ENCODE measurements around the gene BHLHE23. TPM values are rescaled to one million over a fixed set of nuclear protein-coding genes. Genes with fewer than 3 reads are reported as not detected.

Gene BHLHE23
- total and polyA plus RNA-seq, 4 donors = not detected

GRCh38 chr20:63049561-63050221, 42.9 kb upstream of the BHLHE23 start:
- no peaks in the 10 kb centered on the region for H3K36me3 ChIP-seq (ENCODE audit: control insufficient read depth in 4 of 4, insufficient read depth in 4 of 4, low read length in 4 of 4)
- H3K9ac ChIP-seq (ENCODE audit: insufficient read depth in 1 of 2, low read length in 2 of 2) = no peak overlapping the region
- 83 to 90% methylated on average over 19 of the region's 19 CpGs for WGBS, 2 donors
- no peaks in the 10 kb centered on the region for H3K4me1 ChIP-seq (ENCODE audit: control insufficient read depth in 5 of 5, insufficient read depth in 5 of 5, low read length in 5 of 5)
- H3K9me3 ChIP-seq (ENCODE audit: control insufficient read depth in 4 of 4, insufficient read depth in 3 of 4, low read length in 3 of 4) = no peaks in the 10 kb centered on the region
- H3K4me3 ChIP-seq = no peak overlapping the region
- ATAC-seq (ENCODE audit: insufficient read depth, low FRiP score) (no peak), DNase-seq (no peak)
- H3K27me3 ChIP-seq (ENCODE audit: control insufficient read depth in 3 of 3, insufficient read depth in 3 of 3, low read length in 2 of 3) = peaks cover 0 to 15% (median 2%) of the 10 kb centered on the region in 3 donors
- no peak for TF ChIP-seq CTCF (IDR thresholded peaks at IDR 0.05; ENCODE audit: control extremely low read depth, extremely low read depth)
- no peak overlapping the region for H3K27ac ChIP-seq (ENCODE audit: low read depth in 1 of 2, low read length in 1 of 2)

DNA sequence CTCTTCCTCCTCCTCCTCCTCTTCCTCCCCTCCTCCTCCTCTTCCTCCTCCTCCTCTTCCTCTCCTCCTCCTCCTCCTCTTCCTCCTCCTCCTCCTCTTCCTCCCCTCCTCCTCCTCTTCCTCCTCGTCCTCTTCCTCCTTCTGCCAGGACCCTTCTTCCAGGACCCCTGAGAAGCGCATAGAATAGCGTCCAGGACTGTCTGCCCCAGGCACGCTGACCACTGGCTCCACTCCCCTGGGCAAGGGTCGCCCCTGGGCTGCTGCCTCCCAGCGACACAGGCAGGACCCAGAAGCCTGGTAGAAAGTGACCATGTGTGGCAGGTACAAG, 42.4 kb upstream of the BHLHE23 start:
- no peak overlapping the region for H3K27ac ChIP-seq (ENCODE audit: low read depth in 1 of 2, low read length in 1 of 2)
- peaks cover 0 to 15% (median 2%) of the 10 kb centered on the region in 3 donors for H3K27me3 ChIP-seq (ENCODE audit: control insufficient read depth in 3 of 3, insufficient read depth in 3 of 3, low read length in 2 of 3)
- H3K4me1 ChIP-seq (ENCODE audit: control insufficient read depth in 5 of 5, insufficient read depth in 5 of 5, low read length in 5 of 5) = no peaks in the 10 kb centered on the region
- 86 to 91% methylated on average over 6 of the region's 6 CpGs for WGBS, 2 donors
- H3K4me3 ChIP-seq = no peak overlapping the region
- H3K9ac ChIP-seq (ENCODE audit: insufficient read depth in 1 of 2, low read length in 2 of 2) = no peak overlapping the region
- TF ChIP-seq CTCF (IDR thresholded peaks at IDR 0.05; ENCODE audit: control extremely low read depth, extremely low read depth) = no peak
- H3K9me3 ChIP-seq (ENCODE audit: control insufficient read depth in 4 of 4, insufficient read depth in 3 of 4, low read length in 3 of 4) = no peaks in the 10 kb centered on the region
- no peaks in the 10 kb centered on the region for H3K36me3 ChIP-seq (ENCODE audit: control insufficient read depth in 4 of 4, insufficient read depth in 4 of 4, low read length in 4 of 4)
- DNase-seq = no peak
- no peak for ATAC-seq (ENCODE audit: insufficient read depth, low FRiP score)

DNA sequence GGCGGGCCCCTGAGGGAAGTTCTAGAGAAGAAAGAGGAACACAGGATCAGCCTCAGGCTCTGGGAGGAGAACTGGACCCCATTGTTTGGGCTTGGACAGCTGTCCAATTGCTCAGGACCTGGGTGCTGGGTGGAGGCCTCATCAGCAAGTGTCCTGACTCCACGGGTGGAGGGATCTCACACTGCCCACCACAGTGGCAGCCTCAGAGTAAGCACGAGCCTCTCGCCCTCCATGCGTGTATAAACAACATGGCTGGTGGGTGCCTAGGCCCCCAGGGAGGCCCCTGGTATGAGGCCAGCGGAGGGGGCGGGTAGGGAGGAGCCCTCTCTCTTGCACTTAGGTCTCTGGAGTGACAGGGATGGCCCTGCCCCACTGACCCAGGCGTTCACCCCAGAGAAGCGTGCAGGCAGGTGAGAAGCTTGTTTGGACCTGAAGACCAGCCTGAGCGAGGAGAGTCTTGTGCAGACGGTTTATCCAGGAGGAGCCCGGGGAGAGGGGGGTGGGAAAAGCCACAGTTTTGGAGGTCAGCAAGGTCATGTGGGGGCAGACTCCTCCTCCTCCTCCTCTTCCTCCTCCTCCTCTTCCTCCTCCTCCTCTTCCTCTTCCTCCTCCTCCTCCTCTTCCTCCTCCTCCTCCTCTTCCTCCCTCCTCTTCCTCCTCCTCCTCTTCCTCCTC, 41.9 kb upstream of the BHLHE23 start:
- TF ChIP-seq CTCF (IDR thresholded peaks at IDR 0.05; ENCODE audit: control extremely low read depth, extremely low read depth) = no peak
- peaks cover 0 to 11% (median 2%) of the 10 kb centered on the region in 3 donors for H3K27me3 ChIP-seq (ENCODE audit: control insufficient read depth in 3 of 3, insufficient read depth in 3 of 3, low read length in 2 of 3)
- no peaks in the 10 kb centered on the region for H3K36me3 ChIP-seq (ENCODE audit: control insufficient read depth in 4 of 4, insufficient read depth in 4 of 4, low read length in 4 of 4)
- H3K4me3 ChIP-seq = no peak overlapping the region
- no peak overlapping the region for H3K27ac ChIP-seq (ENCODE audit: low read depth in 1 of 2, low read length in 1 of 2)
- ATAC-seq (ENCODE audit: insufficient read depth, low FRiP score) (no peak), DNase-seq (peak in 1 of 3 donors; percentile 34)
- no peak overlapping the region for H3K9ac ChIP-seq (ENCODE audit: insufficient read depth in 1 of 2, low read length in 2 of 2)
- no peaks in the 10 kb centered on the region for H3K4me1 ChIP-seq (ENCODE audit: control insufficient read depth in 5 of 5, insufficient read depth in 5 of 5, low read length in 5 of 5)
- 86 to 90% methylated on average over 12 of the region's 12 CpGs for WGBS, 2 donors
- H3K9me3 ChIP-seq (ENCODE audit: control insufficient read depth in 4 of 4, insufficient read depth in 3 of 4, low read length in 3 of 4) = peaks cover 0 to 2% (median 0%) of the 10 kb centered on the region in 4 donors
